Retina (tissue), 1 donor: ENCODE data around the gene ARHGAP22.

Experiments
- DNase-seq: peaks from one replicate; pipeline ENCODE4 v3.0.0-alpha.2; 2016

The ARHGAP22 gene

DNA sequence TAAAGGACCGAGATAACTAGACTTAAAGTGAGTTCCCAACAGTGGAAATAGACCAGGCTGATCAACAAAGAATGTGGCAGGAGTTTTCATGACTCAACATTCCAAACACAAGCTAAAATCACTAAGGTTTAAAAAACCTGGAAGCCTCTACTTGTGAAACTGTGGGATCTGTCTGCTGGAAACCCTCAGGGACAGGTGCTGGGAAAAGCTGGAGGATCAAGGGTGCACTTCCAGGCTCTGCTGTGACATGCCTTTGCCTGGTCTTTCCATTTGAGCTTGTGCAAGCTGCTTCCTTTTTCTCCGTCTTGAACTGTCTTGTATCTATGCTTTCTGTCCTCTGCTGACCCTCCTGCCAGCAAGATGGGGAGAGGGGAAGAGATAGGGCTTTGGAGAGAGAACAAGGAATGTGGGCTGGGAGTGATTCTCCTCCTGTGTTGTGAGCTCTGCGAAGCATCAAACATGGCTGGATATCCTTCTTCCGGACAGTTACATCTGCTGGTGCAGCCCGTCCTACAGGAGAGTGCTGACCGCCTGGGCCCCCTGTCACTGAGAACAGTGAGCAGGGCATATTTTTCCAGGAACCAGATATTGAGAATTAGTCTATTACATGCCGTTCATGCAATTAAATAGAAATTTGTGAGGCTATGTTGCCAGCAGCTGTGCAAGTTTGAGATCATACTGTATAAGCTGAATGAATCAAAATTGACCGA lies 25.5 kb downstream of the ARHGAP22 start:
- no peak for DNase-seq

DNA sequence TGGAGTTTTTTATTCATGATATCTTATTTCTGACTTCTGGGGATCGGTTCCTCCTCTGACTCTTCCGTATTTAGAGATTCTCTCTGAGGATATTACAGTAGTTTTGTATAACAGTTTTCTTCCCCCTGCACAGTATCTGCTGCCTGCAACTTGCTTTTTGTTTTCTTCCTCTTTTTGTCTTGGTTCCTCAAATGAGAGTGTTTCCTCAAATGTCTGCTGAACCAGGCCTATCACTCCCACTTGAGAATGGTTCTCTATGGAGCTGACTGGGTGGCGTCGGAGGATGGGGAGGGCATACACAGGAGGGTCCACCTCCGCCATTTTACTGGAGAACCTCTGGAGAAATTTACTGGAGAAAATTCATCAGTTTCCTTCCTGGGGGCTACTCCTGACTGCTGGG lies 27.7 kb downstream of the ARHGAP22 start:
- no peak for DNase-seq

DNA sequence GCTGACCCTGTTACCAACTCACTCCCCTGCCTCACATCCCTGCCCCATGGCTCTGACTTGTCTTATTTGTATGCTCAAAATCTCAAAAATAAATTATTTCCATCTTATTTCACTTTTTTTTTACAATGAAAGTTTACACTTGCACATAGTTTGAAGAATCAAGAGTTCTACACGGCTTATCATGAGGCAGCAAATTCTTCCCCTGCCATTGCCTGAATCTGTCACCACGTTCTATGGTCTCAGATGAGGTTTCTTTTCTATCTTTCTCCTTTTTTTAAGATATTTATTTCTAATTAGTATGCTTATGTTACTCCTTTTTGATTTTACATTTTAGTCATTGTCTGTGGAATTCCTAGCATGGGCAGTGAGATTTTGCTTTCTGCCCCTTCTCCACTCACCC lies 28.4 kb downstream of the ARHGAP22 start:
- no peak for DNase-seq

DNA sequence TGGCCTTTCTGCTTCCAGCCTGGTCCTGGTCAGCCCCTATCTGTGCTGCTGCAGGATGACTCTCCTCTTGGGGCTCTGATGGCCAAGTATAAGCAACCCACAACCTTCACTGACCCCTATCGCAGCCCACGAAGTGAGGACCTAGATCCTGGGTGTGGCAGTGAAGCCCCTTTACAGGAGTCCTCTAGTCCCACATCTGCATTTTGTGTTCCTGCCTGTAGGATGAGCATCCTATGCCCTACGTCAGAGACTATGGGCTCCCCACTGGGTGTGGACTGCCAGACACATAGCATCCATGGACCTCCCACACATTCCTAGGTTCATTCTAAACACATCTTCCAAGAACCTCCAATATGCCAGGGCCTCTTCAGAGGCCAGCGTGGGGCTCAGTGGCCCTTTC lies 29.0 kb downstream of the ARHGAP22 start:
- no peak for DNase-seq

DNA sequence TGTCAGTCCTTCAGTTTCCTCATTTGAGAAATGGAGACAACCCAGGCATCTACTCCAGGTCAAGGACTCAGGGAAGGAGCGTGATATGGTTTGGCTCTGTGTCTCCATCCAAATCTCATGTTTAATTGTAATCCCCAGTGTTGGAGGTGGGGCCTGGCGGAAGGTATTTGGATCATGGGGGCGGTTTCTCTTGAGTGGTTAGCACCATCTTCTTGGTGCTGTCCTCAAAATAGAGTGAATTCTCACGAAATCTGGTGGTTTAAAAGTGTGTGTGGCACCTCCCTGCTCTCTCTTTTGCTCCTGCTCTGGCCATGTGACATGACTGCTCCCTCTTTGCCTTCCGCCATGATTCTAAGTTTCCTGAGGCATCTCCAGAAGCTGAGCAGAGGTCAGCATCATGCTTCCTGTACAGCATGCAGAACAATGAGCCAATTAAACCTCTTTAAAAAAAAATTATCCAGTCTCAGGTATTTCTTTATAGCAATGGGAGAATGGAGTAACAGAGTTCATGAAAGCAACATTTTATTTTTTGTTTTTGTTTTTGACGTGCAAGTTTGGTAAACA lies 30.0 kb downstream of the ARHGAP22 start:
- no peak for DNase-seq

DNA sequence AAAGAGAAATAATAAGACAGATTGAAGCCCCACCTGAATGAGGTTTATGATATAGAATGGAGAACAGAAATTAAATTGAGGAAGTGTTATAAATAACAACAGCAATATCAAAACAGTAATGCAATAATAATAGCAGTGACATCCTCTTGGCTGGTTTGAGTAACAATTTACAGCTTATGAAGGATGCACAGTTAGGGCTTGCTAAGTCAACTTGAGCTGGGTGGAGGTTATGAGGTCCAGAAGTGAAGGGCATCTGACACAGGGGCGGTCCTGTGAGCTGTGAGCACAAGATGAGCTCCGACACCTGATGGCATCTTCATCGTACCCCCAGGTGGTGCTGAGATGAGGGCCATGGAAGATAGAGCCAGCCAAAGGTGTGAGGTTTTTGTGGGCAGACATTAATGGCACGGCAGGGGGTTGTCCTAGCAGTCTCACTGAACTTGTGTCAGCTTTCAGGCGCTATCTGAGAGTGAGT lies 30.5 kb downstream of the ARHGAP22 start:
- no peak for DNase-seq

DNA sequence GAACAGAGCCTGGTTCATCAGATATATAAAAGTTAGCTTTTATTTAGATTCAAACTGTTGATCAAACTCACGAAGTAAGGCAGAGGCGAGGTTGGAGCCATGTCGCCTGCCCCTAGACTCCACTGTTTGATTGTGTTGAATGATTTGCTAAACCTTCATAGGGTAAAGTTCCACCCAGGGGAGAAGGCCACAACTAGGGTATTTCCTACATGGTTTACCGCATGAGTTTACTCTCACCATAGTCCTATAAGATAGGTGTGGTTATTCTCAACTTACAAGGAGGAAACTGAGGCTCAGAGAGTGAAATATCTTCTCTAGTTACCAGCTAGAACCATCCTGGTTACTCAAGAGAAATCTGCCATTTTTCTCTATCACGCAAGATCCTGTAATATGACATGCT lies 31.8 kb downstream of the ARHGAP22 start:
- no peak for DNase-seq

DNA sequence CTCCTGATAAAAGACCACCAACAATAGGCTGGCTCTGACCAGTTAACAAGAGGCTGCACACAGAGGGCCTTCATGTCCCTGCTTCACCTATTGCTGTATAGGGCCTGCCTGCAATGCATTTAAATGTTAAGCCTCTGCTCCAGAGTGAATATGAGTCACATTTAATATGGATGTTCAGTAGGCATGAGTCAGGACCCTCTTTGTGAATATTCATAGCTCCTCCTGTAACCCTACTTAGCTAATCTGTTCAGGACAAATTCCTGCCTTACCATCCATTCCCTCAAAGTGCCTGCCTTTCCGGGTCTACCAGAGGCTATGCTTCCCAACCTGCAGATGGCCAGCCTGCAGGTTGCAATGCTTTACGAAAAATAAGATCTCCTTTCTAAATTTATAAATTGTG lies 32.5 kb downstream of the ARHGAP22 start:
- DNase-seq: no peak

DNA sequence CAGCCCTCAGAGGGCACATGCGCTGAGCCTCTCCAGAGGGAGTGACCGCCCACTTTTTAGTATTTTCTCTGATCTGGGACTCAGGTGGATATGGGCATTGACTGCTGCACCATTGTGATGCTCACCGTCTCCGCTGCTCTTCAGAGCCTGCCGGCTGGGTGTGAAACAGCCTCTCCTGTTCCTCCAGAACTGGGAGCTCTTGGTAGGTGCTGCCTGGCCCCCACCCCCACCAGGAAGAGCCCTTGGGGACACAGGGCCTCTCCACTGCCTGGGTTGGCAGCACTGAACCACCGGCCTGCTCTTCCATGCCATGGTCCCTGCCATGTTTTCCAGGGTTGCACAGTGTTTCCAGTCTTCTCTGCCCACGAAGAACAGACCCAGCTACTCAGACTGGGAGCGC lies 36.3 kb downstream of the ARHGAP22 start:
- no peak for DNase-seq

DNA sequence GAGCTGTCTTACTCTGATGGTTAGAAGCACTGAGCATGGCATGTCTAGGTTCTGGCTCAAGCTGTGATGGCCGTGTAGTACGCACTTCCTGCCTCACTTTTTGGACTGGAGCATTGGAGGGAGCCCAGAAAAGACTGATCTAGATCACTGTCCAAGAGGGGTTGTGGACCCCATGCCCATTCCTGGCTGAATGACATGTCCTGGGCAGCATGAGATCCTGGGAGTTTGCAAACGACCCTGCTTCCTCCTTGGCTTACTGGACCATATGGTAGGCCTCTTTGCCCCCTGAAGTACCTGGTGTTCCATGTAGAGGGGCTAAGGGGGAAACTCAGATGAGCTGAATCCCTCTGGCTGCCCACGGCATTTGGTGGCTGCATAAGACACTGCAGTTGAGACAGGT lies 36.7 kb downstream of the ARHGAP22 start:
- no peak for DNase-seq

DNA sequence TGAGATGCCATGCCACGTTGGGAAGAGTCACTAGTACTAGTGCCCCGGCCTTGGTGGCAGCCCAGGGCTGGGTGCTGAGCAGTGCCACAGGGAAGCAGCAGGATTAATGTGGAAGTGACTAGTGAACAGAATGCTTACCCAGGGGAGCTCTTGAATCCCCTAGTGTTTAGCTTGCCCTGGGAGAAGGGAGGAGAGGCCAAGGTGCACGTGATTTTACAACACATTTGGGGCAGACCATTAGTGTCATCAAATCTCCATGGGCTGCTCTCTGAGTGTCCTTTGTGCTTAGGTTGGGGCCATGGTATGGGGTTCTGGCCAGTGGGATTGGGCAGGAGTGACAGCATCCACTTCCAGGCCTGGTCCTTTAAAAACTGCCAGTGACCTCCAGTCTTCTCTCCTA lies 37.5 kb downstream of the ARHGAP22 start:
- no peak for DNase-seq

DNA sequence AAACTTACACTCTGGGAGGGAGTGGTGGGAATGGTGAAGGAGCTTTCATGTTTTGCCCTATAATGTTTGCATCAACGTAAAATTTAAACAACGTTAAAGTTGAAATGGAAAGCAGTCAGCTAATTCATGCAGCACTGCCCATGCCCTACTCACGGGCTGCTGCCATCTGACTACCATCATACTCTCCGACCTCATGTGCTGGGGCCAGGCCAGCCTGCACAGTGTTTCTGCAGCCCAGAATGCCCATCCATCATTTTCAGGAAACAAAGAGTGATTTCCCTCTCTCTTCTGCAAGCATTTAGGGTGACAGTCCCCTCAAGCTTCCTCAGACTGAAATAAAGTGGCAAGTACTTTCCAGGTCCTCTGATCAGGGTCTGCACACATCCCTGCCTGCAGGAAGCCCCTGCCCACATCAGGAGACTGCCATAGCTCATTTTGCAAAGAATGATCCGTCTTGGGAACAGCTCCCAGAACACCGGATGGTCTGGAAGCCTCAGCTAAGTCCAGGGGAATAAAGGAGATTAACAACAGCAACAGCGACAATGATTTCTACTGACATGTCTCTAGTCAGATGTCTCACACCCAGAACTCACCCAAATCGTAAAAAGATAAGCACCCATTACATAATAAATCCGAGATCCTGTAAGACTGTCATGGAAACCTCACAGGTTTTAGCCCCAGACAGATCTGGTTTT lies 40.3 kb downstream of the ARHGAP22 start:
- no peak for DNase-seq

DNA sequence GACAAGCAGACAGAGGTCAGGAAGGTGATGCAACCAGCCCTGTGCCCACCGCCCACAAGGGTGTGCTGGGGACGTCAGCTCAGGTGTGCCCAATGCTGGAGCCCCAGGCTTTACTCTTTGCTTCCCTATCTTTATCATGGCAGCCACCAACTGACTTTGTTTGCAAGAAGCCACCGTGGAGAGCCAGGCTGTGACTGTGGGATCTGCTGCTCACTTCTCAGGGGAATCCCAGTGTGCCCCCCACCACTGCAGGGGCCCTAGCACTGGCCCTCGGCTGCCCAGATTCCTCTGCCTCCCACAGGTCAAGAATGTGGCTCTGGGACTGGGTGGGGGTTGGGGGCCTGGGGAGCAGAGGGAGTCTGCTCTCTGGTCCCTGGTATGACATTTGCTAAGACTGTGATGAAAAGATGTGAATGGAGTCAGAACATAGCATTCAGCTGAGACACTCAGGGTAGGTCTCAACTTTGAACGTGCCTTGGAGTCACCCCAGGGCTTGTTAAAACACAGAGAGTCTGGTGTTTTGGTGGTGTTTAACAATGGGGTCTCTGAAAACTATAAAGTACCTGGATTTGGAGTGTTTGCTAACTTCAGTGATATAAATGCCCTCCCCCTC lies 47.3 kb downstream of the ARHGAP22 start:
- DNase-seq: no peak

DNA sequence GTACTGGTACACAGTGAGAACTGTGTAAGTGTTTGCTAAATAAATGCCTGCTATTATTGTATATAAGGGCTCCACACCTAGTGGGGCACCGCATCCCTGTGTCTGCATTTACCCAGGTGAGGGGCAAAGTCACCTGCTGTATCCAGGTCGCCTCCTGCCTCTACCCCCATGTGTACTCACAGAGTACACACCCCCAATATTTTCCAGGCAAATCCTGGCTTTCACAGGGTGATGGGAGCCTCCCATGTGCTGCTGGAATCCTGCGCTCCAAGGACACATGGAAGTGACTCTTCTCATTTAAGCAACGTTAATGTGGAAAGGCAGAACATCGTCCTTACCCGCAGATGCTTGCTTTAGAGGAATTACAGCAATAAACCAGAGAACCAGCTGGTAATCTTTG lies 48.2 kb downstream of the ARHGAP22 start:
- DNase-seq: no peak

DNA sequence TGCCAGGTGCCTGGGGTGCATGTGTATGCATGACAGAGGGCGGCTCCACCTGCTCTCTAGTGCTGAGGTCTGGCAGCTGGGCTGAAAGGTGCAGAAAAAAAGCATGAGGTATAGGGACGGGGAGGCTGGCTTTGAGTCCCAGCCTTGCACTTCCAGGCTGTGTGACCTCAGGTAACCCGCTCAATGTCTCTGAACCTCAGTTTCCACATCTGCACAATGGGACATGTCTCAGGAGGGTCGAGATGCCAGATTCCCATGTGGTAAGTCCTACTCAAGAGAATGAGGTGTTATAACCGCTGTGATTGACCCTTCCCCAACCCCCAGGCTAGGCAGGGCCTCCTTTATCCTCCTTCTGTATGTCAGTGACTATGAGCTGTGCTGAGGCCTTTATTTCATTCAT lies 48.8 kb downstream of the ARHGAP22 start:
- DNase-seq: no peak

DNA sequence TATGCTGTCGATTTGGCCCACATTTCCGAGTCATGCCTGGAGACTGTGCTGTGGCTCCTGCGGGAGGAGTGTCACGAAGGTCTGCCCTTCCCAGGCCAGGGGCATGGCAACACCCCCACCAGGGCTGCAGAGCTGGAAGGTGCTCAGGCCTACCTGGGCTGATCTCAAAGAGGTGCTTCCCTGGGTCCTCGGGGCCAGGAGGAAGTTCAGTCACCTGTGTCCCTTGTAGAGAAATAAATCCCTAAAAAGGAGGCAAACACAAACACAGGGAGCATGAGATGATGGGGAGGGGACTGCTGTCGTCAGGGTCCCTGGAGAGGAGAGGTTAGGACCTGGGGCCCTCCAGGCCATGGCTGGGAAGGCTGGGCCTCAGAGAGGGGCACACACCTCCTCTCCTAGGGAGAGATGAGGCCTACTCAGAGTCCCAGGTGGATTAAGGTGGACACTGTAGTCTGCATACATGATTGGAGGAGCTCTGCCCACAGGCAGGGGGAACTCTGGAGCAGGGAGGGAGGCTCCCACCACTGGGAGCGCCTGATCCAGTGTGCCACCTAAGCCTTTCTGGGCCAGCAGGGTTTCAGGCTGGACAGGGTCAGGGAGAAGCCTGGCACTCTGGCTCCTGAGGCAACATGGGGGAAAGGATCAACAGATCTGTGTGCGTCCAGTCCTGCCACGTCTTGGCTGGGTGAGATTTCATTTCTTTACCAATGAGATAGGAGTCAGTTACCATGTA lies 49.4 kb downstream of the ARHGAP22 start:
- no peak for DNase-seq

DNA sequence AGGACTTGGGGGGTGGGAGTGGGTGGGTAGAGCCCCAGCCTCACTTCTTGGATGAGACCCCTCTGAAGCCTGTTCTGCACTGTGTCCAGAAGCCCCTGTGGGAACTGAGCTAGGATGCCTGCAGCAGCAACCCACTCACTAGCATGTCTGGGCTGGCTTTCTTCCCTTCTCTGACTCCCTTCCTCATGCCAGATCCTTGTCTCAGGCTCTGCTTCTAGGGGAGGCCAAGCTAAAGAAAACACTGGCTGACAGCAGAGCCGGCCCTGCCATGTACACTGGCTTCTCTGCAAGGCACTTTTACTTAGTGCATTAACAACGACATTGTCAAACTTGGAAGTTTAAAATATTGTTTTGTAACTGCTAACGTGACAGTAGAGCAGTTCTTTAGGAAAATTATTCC lies 50.2 kb downstream of the ARHGAP22 start:
- no peak for DNase-seq

DNA sequence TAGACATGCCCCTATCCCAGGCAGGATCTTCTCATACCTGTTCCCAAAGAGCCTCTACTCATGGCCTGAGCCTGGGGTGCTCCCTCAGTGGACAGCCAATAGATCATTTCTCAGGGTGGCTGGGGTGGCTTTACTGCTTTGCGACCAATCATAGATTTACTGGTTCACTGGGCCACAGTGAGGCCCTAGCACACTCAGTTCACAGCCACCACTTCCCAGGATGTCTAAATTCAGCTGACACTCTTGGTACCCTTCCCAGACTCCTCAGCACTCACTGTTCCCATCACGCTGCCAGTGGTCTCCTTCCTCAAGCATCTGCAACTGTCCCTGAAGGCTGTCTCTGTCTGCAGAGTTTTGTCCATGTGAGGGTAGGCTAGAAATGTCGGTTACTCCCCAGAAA lies 50.6 kb downstream of the ARHGAP22 start:
- DNase-seq: no peak

DNA sequence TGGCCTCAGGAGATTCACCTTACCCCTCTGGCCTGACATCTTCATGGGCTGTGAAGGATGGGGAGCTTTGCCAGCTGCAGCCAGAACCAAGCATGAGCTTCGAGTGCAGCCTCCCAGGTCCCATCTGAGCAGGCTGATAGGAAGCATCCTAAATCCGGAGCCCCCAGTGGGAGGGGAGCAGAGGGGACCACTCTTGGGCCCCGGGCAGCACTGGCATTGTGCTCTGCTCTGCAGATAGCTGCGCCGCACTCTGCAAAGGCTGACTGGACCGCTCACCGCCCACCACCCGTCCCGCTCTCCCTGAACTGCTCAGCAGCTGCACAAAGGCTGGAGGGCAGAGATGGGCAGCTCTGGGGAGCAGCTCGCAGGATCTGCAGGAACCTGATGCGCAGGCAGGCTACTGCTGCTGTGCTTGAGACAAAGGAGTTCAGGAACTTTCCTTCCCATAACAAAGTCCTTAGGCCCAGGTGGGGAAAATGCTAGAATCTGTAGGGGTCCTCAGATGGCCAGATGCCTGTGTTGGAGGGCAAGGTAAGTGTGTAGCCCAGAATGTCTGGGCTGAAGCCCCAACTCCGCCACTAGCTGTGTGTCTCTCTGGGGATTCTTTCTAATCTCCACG lies 51.8 kb downstream of the ARHGAP22 start:
- no peak for DNase-seq

DNA sequence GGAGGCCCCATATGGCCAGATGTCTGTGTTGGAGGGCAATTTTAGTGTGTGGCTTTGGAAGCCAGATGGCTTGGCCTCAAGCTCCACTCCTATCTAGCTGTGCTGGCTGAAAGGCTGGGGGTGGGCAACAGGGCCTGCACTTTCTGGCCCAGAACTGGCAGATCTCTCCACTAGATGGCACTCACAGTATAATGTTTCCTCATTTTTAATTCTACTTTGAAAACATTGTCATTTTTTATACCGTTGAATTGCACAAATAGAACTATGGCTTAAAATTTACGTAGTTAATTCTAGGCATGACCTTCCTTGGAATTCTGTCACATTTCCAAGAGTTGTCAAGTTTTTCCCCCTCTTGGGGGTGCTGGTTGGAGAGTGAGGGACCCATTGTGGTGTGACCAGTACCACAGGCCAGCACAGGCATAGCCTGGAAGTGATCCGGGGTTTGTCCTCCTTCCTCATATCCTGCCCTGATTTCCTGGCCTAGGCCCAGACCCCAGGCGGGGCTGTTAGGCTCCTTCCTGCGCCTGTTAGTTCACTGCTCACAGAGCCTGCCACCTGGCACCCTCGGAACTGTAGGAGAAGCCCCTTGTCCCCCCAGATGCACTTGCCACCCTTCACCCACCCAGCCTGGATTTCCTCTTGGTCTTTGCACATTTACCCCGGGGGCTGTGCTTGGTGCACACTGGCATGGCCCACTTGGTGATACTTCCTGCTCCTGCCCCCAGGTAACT lies 52.8 kb downstream of the ARHGAP22 start:
- peak; percentile 72 for DNase-seq

DNA sequence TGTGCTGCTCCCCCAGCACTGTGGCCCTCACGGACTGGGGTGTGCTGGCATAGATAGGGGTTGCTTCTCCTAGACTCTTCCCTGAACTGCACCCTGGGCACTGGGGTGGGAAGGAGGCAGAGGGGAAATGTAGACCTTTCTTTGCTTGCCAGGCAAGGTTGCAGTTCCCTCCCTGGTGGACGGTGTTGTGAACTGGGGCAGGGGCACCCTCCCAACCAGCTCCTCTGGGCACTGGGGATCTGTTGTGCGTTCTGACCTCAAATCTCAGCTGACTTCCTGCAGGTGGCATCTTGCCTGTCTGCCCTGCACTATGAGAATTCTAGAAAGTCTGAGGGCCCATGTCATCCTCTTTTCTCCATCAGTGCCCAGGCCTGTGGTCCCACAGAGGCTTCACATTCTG lies 53.9 kb downstream of the ARHGAP22 start:
- DNase-seq: no peak

DNA sequence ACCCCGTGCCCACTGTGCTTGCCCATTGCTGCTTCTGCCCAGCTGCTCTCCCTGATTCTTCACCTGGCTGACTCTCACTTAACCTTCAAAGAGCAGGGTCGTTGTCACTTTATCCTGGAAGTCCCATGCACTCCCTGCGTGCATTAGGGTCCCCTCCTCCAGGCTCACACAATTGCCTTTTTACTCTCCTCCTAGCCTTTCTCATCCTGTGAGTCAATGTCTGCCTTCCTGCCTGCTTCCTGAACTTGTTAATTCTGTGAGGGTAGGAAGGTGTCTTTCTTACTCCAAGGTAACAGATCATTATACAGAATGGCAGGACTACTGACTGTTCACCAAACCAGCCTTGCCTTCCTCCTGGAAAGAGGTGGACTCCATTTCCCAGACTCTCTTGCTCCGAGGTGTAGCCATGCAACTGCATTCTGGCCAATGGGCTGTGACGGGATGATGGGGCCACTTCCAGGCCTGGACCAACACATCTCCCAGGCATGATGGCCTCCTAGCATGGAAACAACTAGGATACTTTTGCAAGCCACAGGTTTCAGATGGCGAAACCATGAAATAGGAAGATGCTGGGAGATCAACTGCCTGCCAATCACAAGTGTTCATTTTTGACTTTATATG lies 54.7 kb downstream of the ARHGAP22 start:
- DNase-seq: no peak
